Activated CD8-positive, alpha-beta memory T cell treated with anti-CD3 and anti-CD28 coated beads, Interleukin-2, amount 50 U/mL, for 4 hours (primary cell): Measurements from ENCODE around the gene OR11G2.
"Not testable (repeated sequence)": the region's sequence is repeated elsewhere in the genome, so short reads cannot be mapped to it uniquely, and the experiment has no call there.

Experiments used
- DNase-seq: peaks from one replicate; pipeline ENCODE4 v3.0.0-alpha.2; 2020

The OR11G2 gene

GRCh38 chr14:20190596-20190995 is at the start of gene OR11G2:
TSS of gene OR11G2 (plus strand) at chr14:20190896. CDS start at chr14:20197438, 6,542 bp downstream.
- DNase-seq = no peak

- no peak for DNase-seq
These were observed 46.8 kb upstream of the OR11G2 start for GRCh38 chr14:20143911-20144310.

- no peak for DNase-seq
These were observed 45.9 kb upstream of the OR11G2 start for GRCh38 chr14:20144820-20145219.

GRCh38 chr14:20164462-20164861 is 26.2 kb upstream of the OR11G2 start:
- no peak for DNase-seq

DNA sequence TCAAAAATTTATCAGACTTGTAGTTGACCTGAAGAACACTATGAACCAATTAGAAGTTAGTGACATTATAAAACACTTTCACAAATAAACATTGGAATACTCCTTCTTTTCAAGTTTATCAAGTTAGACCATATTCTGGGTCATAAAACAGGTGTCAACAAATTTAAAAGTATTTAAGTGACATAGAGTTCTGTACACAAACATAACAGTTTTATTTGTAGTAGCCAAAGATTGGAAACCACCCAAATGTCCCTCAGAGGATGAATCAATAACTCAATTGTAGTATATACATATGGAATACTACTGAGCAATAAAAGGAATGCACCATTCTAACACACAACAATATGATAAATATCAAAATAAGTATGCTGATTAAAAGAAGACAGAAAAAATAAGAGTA is 23.6 kb upstream of the OR11G2 start:
- DNase-seq = no peak

DNA sequence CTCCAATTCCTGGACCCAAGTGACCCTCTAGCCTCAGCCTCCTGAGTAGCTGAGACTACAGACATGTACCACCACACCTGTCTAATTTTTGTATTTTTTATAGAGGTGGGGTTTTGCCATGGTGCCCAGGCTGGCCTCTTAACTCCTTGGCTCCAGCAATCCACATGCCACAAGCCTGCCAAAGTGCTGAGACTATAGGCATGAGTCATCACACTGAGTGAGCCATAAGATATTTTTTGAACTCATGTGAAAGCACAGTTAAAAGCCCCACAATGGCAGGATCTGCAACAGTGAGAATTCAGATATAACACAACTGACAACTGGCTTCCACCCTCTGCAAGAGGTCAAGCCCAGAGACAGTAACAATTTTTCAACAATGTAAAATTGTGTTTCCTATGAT is 20.8 kb upstream of the OR11G2 start:
- DNase-seq = not testable (repeated sequence)

GRCh38 chr14:20174205-20174604 is 16.5 kb upstream of the OR11G2 start:
- not testable (repeated sequence) for DNase-seq

DNA sequence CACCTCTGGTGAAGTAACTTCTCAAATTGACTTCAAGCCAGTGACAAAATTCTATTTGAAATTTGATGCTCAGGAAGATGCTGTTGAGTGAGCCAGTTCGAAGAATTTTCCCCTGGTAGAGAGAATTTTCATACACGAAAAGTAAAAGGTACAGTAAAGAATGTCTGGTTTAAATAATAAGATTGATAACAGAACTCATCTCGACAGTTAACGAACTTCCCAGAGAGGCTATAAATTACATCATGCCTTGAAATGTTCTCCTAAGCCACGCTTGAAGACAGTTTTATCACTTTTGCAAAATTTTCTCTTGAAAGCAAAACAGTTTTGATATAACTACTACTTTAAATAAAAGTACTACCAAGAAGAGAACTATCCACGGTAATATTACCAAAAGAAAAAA is 14.4 kb upstream of the OR11G2 start:
- no peak for DNase-seq

DNA sequence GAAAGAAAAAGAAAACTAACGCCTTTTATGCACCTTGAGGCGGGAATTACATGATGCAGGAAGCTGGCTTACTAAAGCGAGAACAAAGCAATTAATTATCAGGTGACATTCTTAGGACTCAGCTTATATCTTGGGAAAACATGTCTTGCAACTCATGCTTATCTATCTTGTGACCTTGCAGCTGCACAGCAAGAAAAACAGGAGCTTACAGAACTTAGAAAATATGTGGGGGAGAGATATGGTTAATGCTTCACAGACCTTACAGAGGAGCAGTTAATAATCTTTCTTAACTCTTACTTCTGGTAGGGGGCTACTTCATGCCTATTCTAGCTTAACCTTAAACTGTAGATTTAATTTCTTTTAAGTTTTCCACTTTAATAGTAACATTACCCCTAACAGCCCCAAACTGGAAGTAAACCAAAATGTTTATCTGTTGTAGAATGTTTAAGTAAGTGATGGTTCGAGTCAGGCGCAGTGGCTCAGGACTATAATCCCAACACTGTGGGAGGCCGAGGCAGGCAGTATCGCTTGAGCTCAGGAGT is 13.2 kb upstream of the OR11G2 start:
- DNase-seq = no peak

GRCh38 chr14:20179218-20179617 is 11.5 kb upstream of the OR11G2 start:
- no peak for DNase-seq

DNA sequence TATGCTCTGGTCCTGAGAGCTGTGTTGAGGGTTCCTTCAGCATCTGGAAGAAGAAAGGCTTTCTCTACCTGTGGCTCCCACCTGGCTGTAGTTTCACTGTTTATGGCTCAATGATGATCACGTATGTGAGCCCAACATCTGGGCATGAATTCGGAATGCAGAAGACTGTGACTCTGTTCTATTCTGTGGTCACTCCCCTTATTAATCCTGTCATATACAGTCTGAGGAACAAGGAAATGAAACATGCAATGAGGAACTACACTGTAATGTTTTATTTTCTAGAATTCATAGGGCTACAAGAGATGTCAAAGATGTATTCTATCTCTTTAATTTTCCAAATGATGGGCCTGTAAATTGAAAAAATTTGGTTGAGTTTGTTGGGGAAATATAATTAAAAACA is 10.8 kb upstream of the OR11G2 start:
- DNase-seq = no peak

DNA sequence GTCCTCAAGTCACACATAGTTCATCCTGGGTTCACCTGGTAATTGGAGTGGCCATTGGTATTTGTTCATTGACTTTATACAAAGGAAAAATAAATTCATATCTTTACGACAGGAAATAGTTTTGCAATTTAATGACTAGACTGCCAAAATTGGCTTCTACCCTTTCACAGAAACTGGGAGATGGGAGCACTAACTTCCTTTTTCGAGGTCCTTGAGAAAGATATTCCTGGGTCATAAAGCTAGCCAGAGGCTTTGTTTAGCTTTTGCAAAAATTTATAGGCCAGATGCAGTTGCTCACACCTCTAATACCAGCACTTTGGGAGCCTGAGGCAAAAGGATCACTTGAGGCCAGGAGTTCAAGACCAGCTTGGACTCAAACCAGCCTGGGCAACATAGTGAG is 10.2 kb upstream of the OR11G2 start:
- DNase-seq = no peak

DNA sequence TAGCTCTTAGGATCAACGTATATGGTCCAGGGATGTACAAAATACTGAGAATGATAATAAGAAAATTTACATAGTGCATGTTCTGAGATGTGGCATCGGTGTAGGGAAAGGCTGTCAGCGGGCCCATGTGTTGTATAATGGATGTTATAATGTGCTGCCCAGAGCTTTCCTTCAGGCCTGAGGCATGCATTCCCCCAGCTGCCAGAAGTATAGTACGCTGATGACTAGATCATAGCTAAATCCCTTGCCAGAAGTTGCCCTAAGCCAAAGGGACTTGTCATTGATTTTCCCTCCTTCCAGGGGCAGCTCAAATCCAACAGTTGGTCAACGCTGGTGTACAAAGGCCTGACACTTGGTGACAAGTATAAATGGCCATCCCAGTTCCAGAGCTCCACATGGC is 6.5 kb upstream of the OR11G2 start:
- DNase-seq = no peak

GRCh38 chr14:20191396-20191795 is 700 bp downstream of the OR11G2 start:
- no peak for DNase-seq

GRCh38 chr14:20194101-20194500 is 3.4 kb downstream of the OR11G2 start:
- no peak for DNase-seq

- not testable (repeated sequence) for DNase-seq
These were observed 4.5 kb downstream of the OR11G2 start for GRCh38 chr14:20195170-20195569.

DNA sequence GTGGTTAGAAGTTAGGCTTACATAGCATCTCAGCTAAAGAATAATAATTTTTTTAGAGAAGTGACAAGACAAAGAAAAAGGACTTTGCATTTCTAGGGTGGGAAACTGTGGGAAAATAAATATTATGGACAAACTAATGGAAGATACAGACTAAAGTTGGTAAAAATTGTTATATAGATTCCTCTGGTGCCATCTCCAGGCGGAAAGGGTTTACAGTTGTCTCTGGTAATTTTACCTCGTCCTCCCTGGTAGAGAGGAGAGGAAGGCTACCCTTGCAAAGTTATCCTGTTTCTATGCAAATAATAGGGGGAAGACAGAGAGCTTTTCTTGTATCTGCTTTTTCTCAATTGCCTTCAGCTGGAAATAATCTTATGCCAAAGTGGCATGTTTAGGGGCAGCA is 5.2 kb downstream of the OR11G2 start:
- DNase-seq = no peak

DNA sequence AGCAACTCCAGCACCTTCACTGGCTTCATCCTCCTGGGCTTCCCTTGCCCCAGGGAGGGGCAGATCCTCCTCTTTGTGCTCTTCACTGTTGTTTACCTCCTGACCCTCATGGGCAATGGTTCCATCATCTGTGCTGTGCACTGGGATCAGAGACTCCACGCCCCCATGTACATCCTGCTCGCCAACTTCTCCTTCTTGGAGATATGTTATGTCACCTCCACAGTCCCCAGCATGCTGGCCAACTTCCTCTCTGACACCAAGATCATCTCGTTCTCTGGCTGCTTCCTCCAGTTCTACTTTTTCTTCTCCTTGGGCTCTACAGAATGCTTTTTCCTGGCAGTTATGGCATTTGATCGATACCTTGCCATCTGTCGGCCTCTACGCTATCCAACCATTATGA is 6.8 kb downstream of the OR11G2 start:
- no peak for DNase-seq

GRCh38 chr14:20198991-20199390 is 8.3 kb downstream of the OR11G2 start:
- DNase-seq = no peak

DNA sequence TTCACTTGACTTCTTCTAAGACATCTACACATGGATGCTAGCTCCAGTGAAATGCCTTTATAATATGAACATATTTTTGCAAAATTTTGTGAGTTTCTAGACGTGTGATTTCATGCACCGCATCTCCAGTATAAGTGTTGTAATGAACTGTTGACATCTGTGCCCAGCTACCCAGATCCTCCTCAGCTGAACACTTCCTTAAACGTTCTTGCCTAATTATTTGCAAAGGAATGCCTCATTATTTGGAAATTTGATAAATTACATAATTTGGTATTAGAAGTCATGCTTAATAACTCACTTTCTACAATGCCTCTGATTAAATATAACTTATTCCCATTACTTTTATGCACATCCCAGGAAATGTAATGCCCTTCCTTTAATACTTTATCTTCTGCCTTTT is 14.0 kb downstream of the OR11G2 start:
- DNase-seq = no peak

GRCh38 chr14:20209595-20209994 is 18.9 kb downstream of the OR11G2 start:
- DNase-seq = no peak

GRCh38 chr14:20212406-20212805 is 21.7 kb downstream of the OR11G2 start:
- DNase-seq = not testable (repeated sequence)

DNA sequence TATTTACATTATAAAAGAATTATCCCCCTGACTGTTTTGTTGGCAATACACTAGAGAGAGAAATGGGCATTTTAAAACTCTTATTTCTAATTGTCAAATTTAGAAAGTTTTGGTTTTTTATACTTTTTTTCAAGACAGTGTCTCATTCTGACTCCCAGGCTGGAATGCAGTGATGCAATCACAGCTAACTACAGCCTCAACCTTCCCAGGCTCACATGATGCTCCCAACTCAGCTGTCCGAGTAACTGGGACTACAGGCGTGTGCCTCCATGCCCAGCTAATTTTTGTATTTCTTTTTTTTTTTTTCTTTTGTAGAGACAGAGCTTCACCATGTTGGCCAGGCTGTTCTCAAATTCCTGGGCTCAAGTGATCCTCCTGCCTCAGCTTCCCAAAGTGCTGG is 24.5 kb downstream of the OR11G2 start:
- no peak for DNase-seq

DNA sequence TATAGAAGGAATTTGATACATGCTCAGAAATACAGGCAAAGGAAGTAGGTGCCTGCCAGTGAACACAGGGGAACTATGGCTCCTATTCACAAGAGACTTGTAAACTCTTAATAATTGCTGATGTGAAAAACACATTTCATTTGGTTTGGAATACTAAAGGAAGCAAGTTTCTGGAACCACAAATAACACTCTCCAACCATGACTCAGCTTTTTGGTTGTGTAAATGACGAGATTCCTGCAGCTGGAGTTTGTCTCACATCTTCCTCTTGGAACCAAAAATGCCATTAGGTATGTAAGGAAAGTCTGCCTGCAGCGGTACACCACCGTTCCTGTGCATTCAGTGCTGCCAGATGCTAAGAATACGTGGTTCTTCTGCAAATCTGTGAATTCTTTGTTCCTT is 28.3 kb downstream of the OR11G2 start:
- DNase-seq = no peak

DNA sequence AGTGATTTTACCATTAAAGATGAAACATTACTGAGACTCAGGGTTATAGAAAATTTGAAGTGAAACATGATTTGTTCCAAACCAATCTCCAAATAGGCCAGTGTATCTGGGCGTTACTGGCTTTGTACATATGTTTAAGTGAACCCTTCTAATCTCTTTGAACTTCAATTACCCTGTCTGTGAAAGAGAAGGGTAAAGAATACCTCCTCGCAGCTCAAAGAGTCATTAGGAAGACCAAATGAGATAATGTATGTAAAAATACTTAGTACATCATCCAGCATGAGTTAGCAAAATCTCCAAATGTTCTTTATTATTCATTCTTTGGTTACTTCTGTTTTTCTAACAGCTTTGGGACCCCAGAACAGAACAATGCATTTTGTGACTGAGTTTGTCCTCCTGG is 32.7 kb downstream of the OR11G2 start, which contains the start of gene OR11H6:
OR11H6 (plus strand) TSS at position 301 of the 400 bp plus-strand sequence; CDS start at position 301, 0 bp downstream.
- DNase-seq = no peak

DNA sequence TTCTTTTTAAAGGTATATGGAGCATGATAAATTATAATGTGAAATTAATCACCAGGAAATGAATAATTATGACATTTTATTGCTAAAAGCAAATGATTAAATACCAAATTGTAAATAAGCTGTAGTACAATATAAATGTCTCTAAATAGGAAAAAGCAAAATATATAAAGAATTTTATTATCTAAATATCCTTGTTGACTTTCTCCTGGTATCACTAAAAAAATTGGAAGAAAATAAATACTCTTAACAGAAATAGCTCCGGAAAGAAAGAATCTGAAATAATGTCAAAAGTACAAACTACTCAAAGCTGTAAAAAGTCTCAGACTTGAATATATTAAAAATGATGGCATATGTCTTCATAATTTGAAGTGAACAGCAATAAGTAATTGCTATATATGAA is 38.0 kb downstream of the OR11G2 start, which contains the start of gene OR11H7:
OR11H7 (plus strand) TSS at position 301 of the 400 bp plus-strand sequence.
- no peak for DNase-seq
